Activated CD4-positive, CD25-positive, alpha-beta regulatory T cell treated with anti-CD3 and anti-CD28 coated beads, Interleukin-2, amount 50 U/mL, for 24 hours (primary cell): ENCODE measurements around the gene PLPP6.
A peak's percentile ranks its signal among the peaks of the same experiment; 100 is the strongest.
"Not testable (repeated sequence)": the region's sequence is repeated elsewhere in the genome, so short reads cannot be mapped to it uniquely, and the experiment has no call there.

Experiments used
- ATAC-seq, 2 donors: fragments of 150-1000 bp; cut with Tn5 transposase; one replicate each; pipeline ENCODE4 v1.10.0; 2021; ENCODE audit warnings: mild to moderate bottlenecking in 1 of 2, moderate library complexity in 1 of 2

The PLPP6 gene

DNA sequence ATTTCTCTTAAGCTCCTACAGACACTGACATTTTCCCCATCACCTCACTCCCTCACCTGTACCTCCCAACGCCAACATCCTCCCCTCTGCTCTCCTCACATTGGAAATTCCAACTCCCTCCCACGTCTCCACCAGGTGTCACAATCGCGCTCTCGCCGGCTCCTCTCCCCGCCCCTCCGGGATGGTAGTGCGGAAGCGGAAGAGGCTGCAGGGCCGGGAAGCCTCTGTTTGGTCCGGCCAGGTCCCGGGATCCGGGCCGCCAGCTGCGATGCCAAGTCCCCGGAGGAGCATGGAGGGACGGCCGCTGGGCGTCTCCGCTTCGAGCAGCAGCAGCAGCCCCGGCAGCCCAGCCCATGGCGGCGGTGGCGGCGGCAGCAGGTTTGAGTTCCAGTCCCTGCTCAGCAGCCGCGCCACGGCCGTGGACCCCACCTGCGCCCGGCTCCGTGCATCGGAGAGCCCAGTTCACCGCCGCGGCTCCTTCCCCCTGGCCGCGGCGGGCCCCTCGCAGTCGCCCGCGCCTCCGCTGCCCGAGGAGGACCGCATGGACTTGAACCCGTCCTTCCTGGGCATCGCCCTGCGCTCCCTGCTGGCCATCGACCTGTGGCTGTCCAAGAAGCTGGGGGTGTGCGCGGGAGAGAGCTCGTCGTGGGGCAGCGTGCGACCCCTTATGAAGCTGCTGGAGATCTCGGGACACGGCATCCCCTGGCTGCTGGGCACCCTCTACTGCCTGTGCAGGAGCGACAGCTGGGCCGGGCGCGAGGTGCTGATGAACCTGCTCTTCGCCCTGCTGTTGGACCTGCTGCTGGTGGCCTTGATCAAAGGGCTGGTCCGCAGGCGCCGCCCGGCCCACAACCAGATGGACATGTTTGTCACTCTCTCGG lies at the start of gene PLPP6:
Gene PLPP6 (plus strand): TSS at position 187 of the 881 bp plus-strand sequence. CDS start 82 bp downstream, at position 269.
- peak; percentile 77 to 81 for ATAC-seq

DNA sequence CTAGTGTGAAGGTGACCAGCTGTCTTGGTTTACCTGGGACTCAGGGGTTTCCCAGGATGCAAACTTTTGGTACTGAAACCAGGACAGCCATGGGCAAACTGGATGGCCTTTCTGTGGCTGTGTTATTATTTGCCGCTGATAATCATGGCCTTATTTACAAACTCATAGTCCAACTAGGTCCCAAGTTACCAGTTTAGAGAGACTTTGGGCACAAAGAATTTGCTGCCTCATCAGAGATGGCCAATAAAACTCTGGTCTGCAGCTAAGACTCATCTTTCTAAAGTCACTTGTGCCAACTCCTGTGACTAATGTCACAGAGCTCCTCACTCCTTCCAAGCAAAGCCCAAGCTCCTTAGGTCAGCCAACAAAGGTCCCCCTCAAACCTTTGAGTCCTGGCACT lies 47.5 kb upstream of the PLPP6 start:
- no peak for ATAC-seq

DNA sequence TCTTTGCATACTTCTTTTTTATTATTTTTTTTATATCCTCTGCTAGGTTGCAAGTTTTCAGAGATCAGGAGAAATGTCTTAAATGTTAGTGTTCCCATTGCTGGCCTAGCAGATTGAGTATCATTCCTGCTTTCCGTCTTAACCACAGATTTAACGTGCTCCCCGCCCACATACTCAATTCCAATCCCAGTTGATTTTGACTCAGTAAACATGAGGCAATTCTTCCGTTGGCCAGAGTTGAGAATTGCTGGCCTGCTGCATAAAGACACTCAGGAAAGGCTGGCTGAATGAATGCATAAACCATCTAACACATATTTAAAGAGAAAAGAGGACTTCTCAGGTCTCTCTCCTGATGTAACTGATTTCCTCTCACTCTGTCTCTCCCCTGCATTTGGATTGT lies 46.8 kb upstream of the PLPP6 start:
- ATAC-seq = no peak

DNA sequence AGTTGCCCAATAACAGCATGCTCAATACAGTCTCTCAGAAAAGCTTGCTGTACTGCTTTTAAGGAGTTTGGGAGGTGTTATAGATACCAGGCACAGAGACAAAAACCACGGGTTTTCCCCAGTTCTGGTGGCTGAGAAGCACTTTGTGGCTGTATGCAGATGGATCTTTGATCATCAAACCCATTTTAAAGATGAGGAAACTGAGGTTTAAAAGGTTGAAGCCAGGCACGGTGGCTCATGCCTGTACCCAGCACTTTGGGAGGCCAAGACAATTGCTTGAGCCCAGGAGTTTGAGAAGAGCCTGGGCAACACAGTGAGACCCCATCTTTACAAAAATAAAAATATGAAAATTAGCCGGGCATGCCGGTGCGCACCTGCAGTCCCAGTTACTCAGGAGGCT lies 46.3 kb upstream of the PLPP6 start:
- ATAC-seq = no peak

DNA sequence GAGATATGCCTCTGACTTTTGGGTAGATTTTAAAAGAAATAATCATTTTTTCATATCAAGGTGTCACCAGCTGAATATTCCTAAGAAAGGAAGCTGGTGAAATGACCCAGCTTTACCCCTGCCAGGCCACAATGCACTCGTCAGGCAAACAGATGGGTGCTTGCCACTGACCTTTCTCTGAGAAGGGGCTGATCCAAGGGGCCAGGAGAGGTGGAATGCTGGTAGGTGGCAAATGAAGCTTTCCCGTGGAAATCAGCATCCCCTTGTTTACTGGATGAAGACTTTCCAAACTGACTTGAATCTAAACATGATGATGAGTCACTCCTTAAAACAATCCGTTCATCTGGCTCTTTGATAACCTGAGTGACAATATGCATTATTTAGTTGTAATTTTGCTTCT lies 44.3 kb upstream of the PLPP6 start:
- ATAC-seq = no peak

DNA sequence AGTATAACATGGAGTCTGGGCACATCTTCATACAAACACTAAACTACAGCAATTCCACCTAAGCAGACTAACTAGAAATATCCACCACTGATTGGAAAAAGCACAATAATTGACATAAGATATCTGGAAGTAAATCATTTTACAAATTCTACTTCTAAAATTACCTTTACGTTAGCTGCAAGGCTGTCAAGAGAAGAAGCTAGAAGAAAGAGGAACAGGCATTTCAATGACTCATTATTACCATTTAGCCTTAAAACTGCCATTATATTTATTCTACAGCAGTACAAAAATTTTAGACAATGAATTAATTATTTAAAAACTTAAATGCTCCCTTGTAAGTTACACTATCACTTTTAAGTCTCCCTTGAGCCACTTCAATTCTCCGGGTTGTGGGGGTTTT lies 43.4 kb upstream of the PLPP6 start:
- ATAC-seq = no peak

DNA sequence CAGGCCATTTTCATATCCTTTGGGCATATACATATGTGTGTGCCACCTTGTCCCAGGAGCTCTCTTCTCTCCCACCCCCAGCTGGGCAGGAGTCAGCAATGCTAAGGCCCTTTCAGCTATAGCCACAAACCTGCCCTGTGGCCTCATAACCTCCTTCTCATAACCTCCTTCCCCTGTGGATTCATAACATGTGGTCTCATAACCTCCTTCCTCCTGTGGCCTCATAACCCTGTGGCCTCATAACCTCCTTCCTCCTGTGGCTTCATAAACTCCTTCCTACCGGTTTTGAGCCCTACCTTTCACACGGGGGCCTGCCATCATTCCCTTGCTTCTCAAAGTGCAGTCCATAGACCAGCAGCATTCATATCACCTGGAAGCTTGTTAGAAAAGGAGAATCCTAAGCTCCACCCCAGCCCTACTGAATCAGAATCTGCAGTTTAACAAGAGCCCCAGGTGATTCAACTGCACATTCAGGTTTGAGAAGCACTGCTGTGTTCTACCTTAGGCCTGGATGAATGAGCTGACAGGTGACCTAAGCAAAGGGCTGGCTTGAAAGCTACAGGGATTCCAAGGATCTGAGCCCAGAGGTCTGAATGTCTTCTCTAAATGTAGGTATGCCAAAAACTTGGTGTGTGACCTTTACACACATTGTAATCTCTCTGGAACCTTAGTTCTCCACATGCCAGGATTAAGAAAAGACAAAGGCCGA lies 41.9 kb upstream of the PLPP6 start:
- ATAC-seq = peak in 1 of 2 donors; percentile 24

DNA sequence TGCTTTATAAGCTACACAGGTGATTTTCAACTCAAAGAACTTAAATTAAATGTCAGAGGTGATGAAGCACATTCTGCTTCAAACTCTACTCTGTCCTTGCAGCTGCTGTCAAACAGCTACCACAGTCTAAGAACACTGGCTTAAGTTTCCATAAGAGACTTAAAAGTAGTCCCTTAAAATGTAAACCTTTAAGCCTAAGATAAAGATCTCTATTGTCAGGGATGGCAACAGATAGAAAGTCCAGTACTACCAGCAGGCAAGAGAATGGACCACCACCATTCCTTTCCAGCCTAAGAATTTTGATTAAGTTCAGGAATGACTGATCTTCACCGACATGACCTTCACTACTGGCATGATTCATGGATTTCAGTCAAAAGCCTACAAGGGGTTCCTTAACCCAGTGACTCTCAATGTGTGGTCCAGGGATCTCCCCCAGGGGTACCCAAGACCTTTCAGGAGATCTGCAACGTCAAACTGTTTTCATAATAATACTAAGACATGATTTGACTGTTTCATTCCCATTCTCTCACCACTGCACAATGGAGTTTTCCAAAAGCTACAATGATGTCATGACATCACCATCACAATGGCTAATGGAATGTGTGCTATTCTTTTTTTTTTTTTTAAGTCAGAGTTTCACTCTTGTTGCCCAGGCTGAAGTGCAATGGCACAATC lies 41.1 kb upstream of the PLPP6 start:
- peak in 1 of 2 donors; percentile 24 for ATAC-seq

DNA sequence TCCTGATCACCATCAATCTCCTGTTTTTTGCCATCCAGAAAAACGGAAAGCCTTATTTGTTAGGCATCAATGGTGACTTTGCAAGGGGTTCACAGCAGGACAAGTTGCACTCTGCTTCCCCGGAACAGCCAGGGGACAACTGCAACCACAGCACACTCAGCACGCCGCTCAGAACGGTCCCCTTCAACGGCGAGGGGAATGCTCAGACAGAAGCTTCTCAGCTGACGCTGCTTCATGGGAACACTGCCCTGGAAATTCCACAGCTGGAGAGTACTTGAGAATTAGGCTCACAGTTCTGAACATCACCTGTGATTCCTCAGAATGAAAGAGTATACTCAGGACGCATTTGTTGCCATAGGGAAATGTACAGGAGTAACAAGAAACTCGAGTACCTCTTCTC lies 40.1 kb upstream of the PLPP6 start:
- no peak for ATAC-seq

DNA sequence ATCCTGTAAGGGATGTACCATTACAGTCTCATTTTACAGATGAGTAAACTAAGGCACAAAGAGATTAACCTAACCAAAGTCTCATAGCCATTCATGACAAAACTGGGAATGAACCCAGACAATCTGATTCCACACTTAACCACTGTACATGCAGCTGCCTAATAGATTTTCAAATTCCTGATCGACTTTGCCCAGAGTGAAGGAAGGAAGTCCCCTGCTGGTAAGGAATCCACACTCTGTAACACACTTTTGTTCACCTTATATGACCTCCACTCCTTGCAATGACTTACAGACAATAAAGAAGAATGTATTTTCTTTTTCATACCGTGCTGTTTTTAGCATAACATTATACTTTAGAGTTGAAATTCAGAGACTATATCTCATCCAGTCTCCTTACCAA lies 31.3 kb upstream of the PLPP6 start:
- no peak for ATAC-seq

DNA sequence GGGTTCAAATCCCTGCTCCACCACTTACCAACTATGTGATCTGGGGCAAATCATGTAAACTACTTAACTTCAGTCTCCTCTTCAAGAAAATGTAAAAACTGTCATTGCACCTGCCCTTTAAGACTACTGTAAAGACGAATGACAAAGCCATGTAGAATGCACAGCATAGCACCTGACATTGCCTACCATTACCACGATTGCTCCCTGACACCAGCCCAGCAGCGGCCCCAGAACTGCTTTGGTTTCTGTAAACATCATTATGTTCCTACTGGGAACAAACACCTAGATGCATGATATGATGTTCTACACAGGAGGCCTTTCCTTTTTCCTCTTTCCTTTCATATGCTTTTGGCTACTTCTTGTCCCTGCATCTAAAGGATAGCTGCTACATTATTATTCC lies 23.1 kb upstream of the PLPP6 start:
- ATAC-seq = no peak

DNA sequence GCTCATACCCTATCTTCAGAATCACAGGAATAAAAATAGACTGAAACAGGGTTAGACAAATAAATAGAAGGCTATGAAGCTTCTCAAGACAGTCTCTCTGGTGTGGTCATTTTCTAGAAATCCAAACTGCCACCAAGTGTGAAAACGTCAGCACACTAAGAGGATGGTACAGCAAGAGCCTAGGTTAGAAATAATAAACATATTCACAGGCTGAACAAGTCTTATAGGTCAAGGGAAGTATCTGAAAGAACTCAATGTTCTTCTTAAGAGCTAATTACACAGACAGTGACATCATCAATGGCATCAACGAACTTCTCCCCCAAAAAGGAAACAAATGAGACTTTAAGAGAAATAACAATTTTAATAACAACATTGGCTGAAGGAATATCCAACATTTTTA lies 22.7 kb upstream of the PLPP6 start:
- ATAC-seq = no peak

DNA sequence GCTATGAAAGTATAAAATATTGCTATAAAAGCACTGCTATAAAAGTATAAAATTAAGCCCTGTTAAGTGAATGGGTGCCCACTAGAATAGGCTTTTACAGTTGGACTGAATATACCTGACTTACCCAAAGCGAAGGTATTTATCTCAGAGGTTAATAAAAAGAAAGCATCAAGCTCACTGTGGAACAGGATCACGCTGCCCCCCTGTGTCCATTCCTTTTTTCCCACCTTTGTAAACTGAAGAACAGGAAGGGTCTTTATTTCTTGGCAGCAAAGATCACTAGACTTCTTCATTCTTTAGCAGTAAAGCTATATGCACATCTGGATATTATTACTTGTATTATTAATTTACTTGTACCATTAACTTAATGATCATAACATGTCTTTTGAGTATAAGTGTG lies 22.1 kb upstream of the PLPP6 start:
- no peak for ATAC-seq

DNA sequence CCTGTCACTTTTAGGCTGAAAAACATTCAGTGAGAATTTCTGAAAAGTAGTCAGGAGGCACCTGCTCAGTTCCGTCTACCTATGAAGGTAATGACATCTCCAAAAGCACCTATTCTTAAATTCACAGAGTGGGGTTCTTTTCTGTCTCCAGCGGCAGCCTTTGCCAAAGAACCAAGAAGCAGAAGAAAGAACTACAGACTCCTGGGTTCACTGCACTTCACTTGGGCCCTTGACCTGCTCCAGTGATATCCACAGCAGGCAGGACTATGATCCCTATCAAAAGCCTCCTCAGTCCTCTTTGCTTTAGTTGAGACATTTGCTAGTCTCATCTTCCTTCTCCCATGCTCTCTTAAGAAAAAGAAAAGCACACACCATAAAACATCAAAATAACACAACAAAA lies 19.7 kb upstream of the PLPP6 start:
- no peak for ATAC-seq

DNA sequence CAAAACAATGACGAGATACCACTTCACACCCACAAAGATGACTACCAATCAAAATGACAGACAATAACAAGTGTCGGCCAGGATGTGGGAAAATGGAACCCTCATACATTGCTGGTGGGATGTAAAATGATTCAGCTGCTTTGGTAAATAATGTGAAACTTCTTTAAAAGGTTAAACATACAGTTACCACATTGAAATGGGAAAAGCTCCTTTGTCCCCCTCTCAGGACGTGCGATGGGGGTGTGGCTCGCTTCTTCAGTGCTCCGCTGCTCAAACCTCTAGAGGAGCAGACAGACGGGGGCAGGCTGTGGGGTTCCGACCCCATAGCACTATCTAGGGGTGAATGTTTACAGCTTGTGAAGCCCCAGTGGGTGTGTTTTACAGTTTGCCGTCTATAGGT lies 8.0 kb upstream of the PLPP6 start:
- ATAC-seq = no peak

DNA sequence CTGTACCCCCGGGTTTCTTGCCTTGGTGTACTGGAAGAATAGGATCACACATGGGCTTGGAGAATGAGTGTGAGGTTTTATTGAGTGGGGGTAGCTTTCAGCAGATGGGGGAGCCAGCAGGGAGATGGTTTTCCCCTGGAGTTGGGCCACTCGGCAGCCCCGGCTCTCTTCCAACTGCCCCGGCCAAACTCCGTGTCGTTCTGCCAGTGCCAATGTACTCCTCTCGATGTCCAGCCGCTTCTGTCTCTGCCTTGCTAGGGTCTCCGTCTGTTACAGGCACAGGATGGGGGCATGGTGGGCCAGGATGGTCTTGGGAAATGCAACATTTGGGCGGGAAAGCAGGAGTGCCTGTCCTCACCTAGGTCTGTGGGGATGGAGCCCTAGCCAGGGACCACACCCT lies 7.6 kb upstream of the PLPP6 start:
- no peak for ATAC-seq

DNA sequence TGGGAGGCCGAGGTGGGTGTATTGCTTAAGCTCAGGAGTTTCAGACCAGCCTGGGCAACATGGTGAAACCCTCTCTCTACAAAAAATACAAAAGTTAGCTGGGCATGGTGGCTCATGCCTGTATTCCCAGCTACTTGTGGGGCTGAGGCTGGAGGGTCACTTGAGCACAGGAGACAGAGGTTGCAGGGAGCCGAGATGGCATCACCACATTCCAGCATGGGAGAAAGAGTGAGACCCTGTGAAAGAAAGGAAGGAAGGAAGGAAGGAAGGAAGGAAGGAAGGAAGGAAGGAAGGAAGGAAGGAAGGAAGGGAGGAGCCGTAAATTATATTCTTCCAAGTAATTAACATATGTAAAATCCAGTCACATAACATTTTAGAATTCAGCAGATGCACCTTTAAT lies 5.9 kb upstream of the PLPP6 start:
- not testable (repeated sequence) for ATAC-seq

DNA sequence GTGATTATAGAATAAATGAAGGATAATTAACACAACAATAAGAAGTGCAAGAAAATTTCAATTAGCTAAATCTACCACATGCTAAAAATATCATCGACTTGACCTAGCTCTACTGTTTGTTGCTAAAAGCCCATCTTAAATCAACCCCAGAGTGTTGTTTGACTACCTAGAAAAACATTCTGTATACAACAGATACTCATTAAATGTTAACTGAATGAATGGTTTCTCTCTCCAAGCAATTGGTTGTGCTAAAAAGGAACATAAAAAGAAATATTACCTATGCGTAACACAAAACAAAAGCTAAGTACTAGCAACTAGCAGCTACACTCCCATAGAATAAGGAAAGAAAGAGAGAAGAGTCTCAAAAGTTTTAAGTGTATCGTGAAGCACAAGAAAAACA lies 5.5 kb upstream of the PLPP6 start:
- no peak for ATAC-seq

DNA sequence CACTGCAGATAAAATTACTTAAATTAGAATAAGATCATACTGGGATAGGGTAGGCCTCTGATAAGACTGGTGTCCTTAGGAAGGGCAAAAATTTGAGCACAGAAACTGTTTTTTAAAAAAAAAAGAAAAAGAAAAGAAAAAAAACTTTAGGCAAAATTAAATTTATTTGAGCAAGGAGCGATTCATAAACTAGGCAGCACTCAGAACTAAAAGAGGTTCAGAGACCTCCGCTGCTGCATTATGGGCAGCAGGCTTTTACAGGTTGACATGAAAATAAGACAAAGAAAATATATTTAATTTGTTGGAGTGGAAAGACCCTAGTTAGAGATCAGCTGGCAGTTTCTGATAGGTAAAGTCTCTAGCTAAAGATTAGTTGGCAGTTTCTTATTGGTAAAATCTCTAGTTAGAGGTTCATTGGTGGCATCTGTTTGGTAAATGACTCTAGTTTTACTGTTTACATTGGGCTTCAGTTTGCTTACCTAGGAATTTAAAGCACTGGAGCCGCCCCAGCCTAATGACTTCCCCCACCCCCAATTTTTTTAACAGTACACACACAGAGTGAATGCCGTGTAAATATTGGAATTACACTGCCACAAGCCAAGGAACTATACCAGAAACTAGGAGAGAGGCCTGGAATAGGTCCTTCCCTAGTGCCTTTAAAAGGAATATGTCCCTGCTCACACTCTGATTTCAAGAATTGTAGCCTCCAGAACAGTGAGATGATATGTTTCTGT lies 4.5 kb upstream of the PLPP6 start:
- no peak for ATAC-seq

DNA sequence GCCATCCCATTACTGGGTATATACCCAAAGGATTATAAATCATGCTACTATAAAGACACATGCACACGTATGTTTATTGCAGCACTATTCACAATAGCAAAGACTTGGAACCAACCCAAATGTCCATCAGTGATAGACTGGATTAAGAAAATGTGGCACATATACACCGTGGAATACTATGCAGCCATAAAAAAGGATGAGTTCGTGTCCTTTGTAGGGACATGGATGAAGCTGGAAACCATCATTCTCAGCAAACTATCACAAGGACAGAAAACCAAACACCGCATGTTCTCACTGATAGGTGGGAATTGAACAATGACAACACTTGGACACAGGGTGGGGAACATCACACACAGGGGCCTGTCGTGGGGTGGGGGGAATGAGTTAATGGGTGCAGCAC lies 1.4 kb upstream of the PLPP6 start:
- ATAC-seq = not testable (repeated sequence)

DNA sequence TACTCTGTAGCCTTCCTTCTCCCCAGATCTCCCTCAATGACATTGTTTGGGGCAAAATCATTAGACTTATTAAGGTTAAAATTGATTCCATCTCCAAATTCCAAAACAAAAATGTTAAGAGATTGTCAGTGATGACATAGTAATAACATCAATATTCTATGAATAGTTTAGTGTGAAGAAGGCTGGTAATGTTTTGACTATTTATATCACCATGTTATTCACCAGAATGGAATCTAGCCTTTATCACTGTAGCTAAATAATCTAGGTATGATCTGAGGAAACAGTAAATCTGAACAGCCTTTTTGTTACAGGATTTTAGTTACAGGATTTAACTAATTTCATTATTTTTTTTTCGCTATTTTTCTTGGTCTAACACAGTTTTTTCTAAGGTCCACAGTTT lies 929 bp upstream of the PLPP6 start:
- ATAC-seq = no peak

DNA sequence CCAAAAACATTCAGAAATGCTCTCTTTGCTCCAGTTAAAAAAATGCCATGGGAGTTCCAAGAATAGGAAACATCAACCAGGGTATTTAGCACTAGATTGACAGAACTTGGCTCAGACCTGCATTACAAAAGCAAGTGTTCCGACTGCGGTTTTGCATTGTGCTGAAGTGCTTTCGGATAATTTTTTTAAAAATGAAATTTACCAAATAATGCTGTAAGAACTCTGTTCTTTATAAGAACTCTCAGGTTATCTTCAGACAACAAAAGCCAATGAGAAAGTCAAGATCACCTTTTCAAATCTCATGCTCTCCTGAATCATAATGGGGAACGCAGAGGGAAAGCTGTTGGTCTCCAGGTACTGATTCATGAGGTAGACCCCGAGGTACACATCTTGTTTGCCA lies 483 bp upstream of the PLPP6 start:
- ATAC-seq = no peak
